IPS-20b (cell line): Measurements from ENCODE around the gene VAV3.

Experiments
- H3K27ac ChIP-seq: one replicate; pipeline ENCODE4 v1.5.1; 2013; ENCODE audit warnings: low read length
- H3K27me3 ChIP-seq: 2 replicates; pipeline ENCODE4 v1.6.1; 2013; ENCODE audit warnings: mild to moderate bottlenecking, low read length, inconsistent platforms; ENCODE audit not compliant: insufficient read depth
- H3K36me3 ChIP-seq: 2 replicates; pipeline ENCODE4 v1.6.1; 2013; ENCODE audit warnings: low read depth, mild to moderate bottlenecking, inconsistent platforms, low read length, moderate library complexity; ENCODE audit not compliant: insufficient read depth
- H3K4me1 ChIP-seq: 2 replicates; pipeline ENCODE4 v1.6.1; 2013; ENCODE audit warnings: mild to moderate bottlenecking, control low read depth, inconsistent platforms, low read length, moderate library complexity; ENCODE audit not compliant: insufficient read depth
- H3K4me3 ChIP-seq: 2 replicates; pipeline ENCODE4 v1.5.1; 2013; ENCODE audit warnings: mild to moderate bottlenecking, low read length, inconsistent platforms
- H3K9ac ChIP-seq: 2 replicates; pipeline ENCODE4 v1.6.1; 2013; ENCODE audit warnings: low read depth, mild to moderate bottlenecking, inconsistent platforms, low read length, moderate library complexity
- H3K9me3 ChIP-seq: 2 replicates; pipeline ENCODE4 v1.6.1; 2013; ENCODE audit warnings: mild to moderate bottlenecking, low read depth, low read length, inconsistent platforms; ENCODE audit not compliant: insufficient read depth

VAV3 gene

DNA sequence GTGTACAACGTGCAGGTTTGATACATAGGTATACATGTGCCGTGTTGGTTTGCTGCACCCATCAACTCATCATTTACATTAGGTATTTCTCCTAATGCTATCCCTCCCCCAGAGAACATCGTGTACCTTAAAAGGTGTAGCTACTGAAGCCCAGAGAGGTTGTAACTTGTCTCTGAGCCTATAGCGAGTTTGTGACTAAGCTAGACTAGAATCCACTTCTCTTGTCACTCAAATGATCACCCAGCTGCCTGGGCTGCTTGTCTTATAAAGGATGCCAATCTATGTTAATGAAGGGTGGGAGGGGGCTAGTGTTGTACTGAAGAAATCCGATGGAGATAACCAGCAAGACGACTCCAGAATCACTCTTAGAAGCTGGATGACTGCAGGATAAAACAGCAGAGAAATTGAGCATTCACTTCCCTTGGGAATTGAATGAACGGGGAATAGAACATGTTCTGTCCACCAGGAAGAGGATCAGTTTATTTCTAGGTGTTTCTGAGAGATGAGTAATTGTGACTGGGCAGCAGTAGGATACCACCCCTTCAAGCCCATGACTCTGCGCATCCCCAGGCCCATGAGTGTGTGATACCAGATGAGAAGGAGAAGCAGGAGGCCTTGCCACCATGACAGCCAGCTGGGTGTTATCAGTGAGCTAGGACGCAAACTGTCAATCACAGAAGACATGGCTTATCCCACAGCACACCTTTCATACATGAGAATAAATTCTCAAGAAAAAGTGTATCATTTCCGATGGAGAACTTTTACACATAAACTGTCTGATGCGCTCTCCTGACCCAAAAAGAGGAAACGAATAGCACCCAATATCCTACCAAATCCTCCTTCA lies 433.7 kb downstream of the VAV3 start:
- Histone ChIP-seq H3K4me1 (no peaks in the 10 kb centered on the region), H3K27me3 (no peaks in the 10 kb centered on the region), H3K36me3 (no peaks in the 10 kb centered on the region), H3K9me3 (no peaks in the 10 kb centered on the region), H3K9ac (no peak overlapping the region), H3K27ac (no peak overlapping the region), H3K4me3 (no peak overlapping the region)

- no peak overlapping the region for H3K4me3 ChIP-seq
- H3K27me3 ChIP-seq: no peaks in the 10 kb centered on the region
- H3K4me1 ChIP-seq: no peaks in the 10 kb centered on the region
- H3K9ac ChIP-seq: no peak overlapping the region
- no peak overlapping the region for H3K27ac ChIP-seq
- H3K36me3 ChIP-seq: no peaks in the 10 kb centered on the region
- no peaks in the 10 kb centered on the region for H3K9me3 ChIP-seq
Observed at GRCh38 chr1:107530543-107530942, 434.4 kb downstream of the VAV3 start.

DNA sequence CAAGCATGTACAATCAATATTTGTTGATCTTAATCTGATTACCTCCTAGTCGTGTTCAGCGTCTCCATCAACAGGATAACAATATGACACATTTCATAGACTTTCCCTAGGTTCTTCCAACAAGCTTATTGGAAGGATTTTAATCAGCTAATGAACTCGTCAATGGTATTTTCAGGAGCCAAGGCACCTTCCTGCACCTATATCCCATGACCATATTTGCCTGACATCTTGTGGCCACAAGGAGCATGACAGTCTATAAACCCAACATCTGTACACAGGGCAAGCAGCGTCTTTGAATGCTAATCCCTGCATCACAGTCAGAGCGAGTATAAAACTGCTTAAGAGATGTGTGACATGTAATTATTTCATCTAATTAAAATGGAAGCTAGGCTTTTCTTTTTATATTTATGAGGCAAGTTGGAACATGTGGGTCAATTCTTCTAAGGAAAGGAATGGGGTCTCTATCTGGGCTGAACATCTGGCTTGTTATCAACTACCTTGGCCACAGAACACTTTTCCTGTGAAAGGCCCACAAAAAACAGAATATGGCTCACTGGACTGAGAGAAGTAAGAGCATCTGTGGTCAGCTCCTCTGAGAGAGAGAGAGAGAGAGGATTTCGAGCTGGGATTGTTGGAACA lies 435.4 kb downstream of the VAV3 start:
- H3K4me1 ChIP-seq: 0 out of 2 replicates have a peak, but pooled peaks cover 2% of the 10 kb centered on the region
- no peak overlapping the region for H3K27ac ChIP-seq

GRCh38 chr1:107526524-107527198 lies 438.3 kb downstream of the VAV3 start:
- Histone ChIP-seq H3K4me3 (no peak overlapping the region), H3K27me3 (no peaks in the 10 kb centered on the region), H3K36me3 (no peaks in the 10 kb centered on the region), H3K9ac (no peak overlapping the region), H3K9me3 (no peaks in the 10 kb centered on the region), H3K4me1 (peaks cover 13% of the 10 kb centered on the region; the same call in 1 of the 2 replicates), H3K27ac (no peak overlapping the region)

More for the DNA sequence above, 435.4 kb downstream of the VAV3 start:
- H3K9ac ChIP-seq: no peak overlapping the region
- no peaks in the 10 kb centered on the region for H3K9me3 ChIP-seq
- H3K4me3 ChIP-seq: no peak overlapping the region
- no peaks in the 10 kb centered on the region for H3K27me3 ChIP-seq
- H3K36me3 ChIP-seq: no peaks in the 10 kb centered on the region

DNA sequence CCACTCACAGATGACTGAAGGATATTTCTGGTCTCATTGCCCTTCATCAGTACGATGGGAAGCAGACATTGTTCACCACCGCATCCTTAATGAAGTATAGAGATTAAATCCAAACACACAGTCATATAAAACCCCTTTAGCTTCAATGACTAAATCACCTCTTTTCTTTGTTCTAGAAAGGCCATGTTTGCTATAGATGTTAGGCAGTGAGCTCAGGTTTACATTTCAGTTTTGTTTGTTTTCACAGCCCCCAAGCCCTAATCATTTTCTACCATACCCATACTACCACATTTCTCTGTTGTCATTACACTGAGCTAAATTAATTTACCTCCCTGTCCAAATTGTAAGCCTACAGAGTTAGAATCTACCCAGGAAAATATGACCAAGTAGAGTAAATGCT lies 439.0 kb downstream of the VAV3 start:
- Histone ChIP-seq H3K27me3 (no peaks in the 10 kb centered on the region), H3K4me3 (no peak overlapping the region), H3K4me1 (peaks cover 13% of the 10 kb centered on the region; the same call in 1 of the 2 replicates), H3K36me3 (no peaks in the 10 kb centered on the region), H3K27ac (no peak overlapping the region), H3K9ac (no peak overlapping the region), H3K9me3 (no peaks in the 10 kb centered on the region)

GRCh38 chr1:107525145-107525544 lies 439.8 kb downstream of the VAV3 start:
- H3K27me3 ChIP-seq: no peaks in the 10 kb centered on the region
- H3K4me1 ChIP-seq: peaks cover 13% of the 10 kb centered on the region; the same call in 1 of the 2 replicates
- H3K9ac ChIP-seq: no peak overlapping the region
- no peaks in the 10 kb centered on the region for H3K9me3 ChIP-seq
- H3K27ac ChIP-seq: no peak overlapping the region
- no peak overlapping the region for H3K4me3 ChIP-seq
- no peaks in the 10 kb centered on the region for H3K36me3 ChIP-seq

- no peaks in the 10 kb centered on the region for H3K27me3 ChIP-seq
- H3K4me3 ChIP-seq: no peak overlapping the region
- H3K9ac ChIP-seq: no peak overlapping the region
- no peaks in the 10 kb centered on the region for H3K36me3 ChIP-seq
- H3K9me3 ChIP-seq: no peaks in the 10 kb centered on the region
- peaks cover 13% of the 10 kb centered on the region; the same call in 1 of the 2 replicates for H3K4me1 ChIP-seq
- H3K27ac ChIP-seq: no peak overlapping the region
Observed at GRCh38 chr1:107524301-107524700, 440.7 kb downstream of the VAV3 start.

DNA sequence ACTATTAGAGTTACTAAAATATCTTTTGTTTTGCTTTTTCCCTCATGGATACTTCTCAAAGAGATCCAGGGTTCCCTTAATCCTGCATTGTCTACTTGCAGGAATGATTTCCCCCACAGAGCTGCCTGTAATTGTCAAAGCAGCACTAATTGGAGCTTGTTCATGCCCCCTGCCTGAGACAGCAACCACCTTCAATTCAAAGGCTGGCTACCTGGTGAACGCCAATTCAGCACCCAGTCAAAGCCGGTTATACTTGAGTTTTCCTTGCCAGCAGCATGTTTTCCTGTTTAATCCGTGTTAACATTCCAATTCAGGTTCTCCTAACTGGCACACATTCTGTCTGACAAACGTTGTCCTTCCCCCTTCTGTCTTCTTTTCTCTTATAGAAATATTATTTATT lies 441.2 kb downstream of the VAV3 start:
- Histone ChIP-seq H3K27ac (no peak overlapping the region), H3K4me3 (no peak overlapping the region), H3K36me3 (no peaks in the 10 kb centered on the region), H3K27me3 (no peaks in the 10 kb centered on the region), H3K9ac (no peak overlapping the region), H3K4me1 (peaks cover 13% of the 10 kb centered on the region; the same call in 1 of the 2 replicates), H3K9me3 (no peaks in the 10 kb centered on the region)

DNA sequence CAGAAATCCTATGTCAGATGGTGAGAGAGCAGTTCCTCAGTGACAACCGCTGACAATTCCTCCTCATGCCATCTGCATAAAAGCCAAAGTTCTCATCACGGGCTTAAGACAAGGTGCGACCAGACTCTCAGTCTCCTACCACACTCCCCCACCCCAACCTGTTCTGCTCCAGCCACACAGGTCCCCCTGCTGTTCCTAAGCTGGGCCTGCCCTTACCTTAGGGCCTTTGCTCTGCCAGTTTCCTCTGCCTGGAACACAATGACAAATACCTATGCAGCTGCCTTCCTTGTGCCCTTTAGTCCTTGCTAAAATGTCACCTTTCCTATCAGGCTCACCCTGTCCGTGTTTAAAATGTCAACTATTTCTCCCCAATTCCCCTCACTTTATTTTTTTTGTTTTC lies 441.9 kb downstream of the VAV3 start:
- Histone ChIP-seq H3K9me3 (no peaks in the 10 kb centered on the region), H3K4me3 (no peak overlapping the region), H3K4me1 (peaks cover 13% of the 10 kb centered on the region; the same call in 1 of the 2 replicates), H3K9ac (no peak overlapping the region), H3K36me3 (no peaks in the 10 kb centered on the region), H3K27ac (no peak overlapping the region), H3K27me3 (no peaks in the 10 kb centered on the region)
